GM12891 (cell line): Measurements from ENCODE around the gene IFNL2.
A peak's percentile ranks its signal among the peaks of the same experiment; 100 is the strongest.
"Not testable (repeated sequence)": the region's sequence is repeated elsewhere in the genome, so short reads cannot be mapped to it uniquely, and the experiment has no call there.

Experiments used
- DNase-seq: peaks from one replicate; pipeline ENCODE4 v3.0.0; 2011; ENCODE audit warnings: low spot score; ENCODE audit not compliant: insufficient read length
- FAIRE-seq: peaks from 2 replicates; lab custom pipeline; 2011; peaks lifted over from hg19 to GRCh38; lab: Jason Lieb, UNC
- PAX5 ChIP-seq: IDR thresholded peaks from 2 replicates; pipeline ENCODE4 v1.6.1; 2011; ENCODE audit warnings: low read length, moderate library complexity, mild to moderate bottlenecking; ENCODE audit not compliant: insufficient read depth, severe bottlenecking
- POLR2A ChIP-seq: IDR thresholded peaks from 2 replicates; pipeline ENCODE4 v1.6.1; 2011; ENCODE audit warnings: low read depth, low read length, control low read depth
- POLR2AphosphoS5 ChIP-seq: IDR thresholded peaks from 2 replicates; pipeline ENCODE4 v1.6.1; 2011; ENCODE audit warnings: low read depth, low read length, control low read depth
- POU2F2 ChIP-seq: IDR thresholded peaks from 2 replicates; pipeline ENCODE4 v1.6.1; 2011; ENCODE audit warnings: low read depth, mild to moderate bottlenecking, control low read depth, low read length, moderate library complexity
- SPI1 ChIP-seq: IDR thresholded peaks from 2 replicates; pipeline ENCODE4 v1.6.1; 2011; ENCODE audit warnings: low read depth, low read length, control low read depth
- TAF1 ChIP-seq: IDR thresholded peaks from 2 replicates; pipeline ENCODE4 v1.6.1; 2011; ENCODE audit warnings: low read depth, low read length, control low read depth

The IFNL2 gene

DNA sequence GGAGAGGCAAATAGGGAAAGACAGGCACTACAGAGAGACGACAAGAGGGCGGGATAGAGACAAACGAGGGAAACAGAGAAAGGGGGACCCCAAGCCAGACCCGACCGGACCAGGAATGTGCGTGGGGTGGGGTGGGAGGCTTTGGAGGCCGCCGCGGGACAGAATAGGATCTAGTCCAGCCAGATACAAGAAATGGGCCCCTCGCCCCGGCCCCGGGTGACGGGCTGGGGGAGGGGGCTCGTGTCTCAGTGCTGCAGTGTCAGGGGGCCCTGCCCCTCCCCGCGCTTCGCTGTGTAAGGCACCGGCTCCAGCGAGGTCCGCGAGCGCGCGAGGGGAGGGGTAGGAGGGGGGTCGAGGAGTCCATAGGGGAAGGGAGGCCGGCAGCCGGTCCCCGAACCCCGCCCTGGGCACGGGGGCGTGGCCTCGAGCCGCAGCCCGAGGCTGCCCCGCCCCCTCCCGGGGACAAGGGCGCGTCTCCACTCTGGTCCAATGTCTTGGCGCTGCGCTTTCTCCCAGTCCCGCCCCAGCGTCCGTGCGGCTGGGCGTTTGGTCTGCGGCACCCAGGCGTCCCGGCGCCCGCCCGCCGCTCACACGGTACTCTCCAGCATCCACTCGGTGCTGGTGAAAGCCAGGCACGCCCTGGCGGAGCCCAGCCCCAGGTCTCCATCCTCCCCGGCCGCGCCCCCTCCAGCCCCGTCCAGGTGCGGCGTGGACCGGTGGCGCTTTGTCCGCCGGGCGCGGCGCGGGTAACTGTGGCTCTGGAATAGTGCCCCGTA lies 39.0 kb downstream of the IFNL2 start:
- DNase-seq (no peak), FAIRE-seq (no peak)
- TF ChIP-seq SPI1 = no peak
- TF ChIP-seq TAF1 = no peak
- no peak for TF ChIP-seq POLR2AphosphoS5
- TF ChIP-seq POU2F2 = no peak
- TF ChIP-seq PAX5 = no peak
- no peak for TF ChIP-seq POLR2A

GRCh38 chr19:39307822-39308530 lies 39.8 kb downstream of the IFNL2 start:
- DNase-seq (no peak), FAIRE-seq (no peak)
- TF ChIP-seq POLR2A (no peak), PAX5 (no peak), SPI1 (no peak), TAF1 (no peak), POU2F2 (no peak), POLR2AphosphoS5 (no peak)

DNA sequence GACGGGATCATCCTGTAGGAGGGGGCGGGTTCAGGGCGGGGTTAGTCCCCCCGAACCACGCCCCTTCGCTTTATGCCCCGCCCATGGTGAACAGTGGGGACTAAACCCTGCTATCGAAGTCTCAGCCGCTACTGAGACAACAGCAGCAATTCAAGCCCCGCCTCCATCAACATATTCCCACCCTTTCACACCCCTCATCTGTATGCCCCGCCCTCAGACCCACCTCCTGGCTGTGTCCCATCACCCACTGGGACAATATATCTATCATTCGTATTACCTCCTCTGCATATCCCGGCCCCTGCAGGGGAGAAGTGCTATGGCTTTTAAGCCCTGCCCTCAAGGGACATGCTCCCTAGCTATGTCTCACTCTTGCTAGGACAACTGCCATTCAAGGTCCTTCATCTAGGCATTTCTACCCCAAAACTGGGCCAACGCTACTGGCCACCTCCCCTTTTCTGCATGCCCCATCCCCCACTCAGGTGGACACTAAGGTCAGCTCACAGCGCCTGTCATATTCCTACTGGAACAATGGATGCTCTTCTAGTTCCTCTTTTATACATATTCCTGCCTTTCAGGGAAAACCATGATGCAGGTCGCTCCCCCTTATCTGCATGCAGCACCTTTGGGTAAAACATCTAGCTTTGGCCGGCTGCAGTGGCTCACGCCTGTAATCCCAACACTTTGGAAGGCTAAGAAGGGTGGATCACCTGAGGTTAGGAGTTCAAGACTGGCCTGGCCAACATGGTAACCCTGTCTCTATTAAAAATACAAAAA lies 40.5 kb downstream of the IFNL2 start:
- FAIRE-seq = no peak
- no peak for TF ChIP-seq PAX5
- no peak for TF ChIP-seq TAF1
- no peak for TF ChIP-seq POLR2AphosphoS5
- no peak for TF ChIP-seq POU2F2
- no peak for TF ChIP-seq POLR2A
- no peak for TF ChIP-seq SPI1

GRCh38 chr19:39309305-39309670 lies 41.1 kb downstream of the IFNL2 start:
- DNase-seq, FAIRE-seq: not testable (repeated sequence)

More for the DNA sequence above, 40.5 kb downstream of the IFNL2 start:
- DNase-seq = no peak

GRCh38 chr19:39310558-39311311 lies 42.5 kb downstream of the IFNL2 start:
- FAIRE-seq (no peak), DNase-seq (no peak)
- TF ChIP-seq PAX5 = no peak

- FAIRE-seq = no peak
- TF ChIP-seq PAX5 = no peak
- no peak for TF ChIP-seq SPI1
- no peak for TF ChIP-seq TAF1
- TF ChIP-seq POLR2AphosphoS5 = no peak
- no peak for TF ChIP-seq POLR2A
- no peak for TF ChIP-seq POU2F2
These were observed 46.0 kb downstream of the IFNL2 start for GRCh38 chr19:39314016-39314728.

DNA sequence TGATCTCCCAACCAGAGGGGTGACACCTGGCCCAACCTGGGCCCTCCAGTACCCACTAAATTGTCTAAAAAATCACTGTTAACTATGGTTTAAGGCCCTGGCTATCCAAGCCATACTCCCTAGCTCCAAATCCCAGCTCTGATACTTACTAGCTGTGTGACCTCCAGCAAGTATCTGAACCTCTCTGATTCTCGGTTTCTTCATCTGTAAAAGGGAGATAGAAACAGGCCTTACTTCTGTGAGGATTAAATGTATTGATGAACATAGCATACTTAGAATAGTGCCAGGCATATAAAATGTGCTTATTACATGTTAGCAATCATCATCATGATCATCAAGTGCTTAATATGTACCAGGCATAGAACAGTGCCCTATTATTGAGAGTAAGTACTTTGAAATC lies 47.7 kb downstream of the IFNL2 start:
- FAIRE-seq = no peak
- TF ChIP-seq TAF1 (no peak), POLR2A (no peak), SPI1 (no peak), POU2F2 (no peak), PAX5 (no peak), POLR2AphosphoS5 (no peak)
- no peak for DNase-seq

More at GRCh38 chr19:39314016-39314728, 46.0 kb downstream of the IFNL2 start:
- DNase-seq = no peak

DNA sequence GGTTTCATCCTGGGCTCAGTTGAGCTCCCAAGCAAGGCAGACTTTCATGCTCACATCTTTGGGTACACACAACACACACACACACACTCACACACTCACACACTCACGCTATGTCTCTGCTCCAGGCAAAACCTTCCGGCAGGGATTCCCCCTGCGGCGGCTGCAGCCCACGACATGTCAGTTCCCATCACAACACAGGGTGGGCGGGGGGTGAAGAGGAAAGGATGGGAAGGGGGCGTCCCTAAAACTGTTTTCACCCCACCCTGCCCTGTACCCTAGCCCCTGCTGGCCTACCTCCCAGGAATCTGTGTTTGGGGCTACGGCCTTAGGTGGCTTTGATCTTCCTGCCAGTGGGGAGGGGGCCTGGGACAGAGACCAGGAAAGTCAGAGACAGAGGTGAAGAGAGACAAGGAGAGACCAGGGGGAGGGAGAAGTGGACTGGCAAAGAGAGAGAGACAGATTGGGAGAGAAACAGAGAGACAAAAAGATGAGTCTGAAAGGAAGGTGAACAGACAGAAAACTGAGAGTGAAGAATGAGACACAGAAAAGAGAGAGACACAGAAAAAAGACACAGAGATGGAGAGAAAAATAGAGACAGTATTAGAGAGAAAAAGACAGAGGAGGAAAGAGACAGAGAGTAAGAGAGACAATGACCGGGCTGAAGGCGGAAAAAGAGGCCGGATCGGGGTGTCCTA lies 48.6 kb downstream of the IFNL2 start:
- TF ChIP-seq POU2F2 (no peak), POLR2AphosphoS5 (no peak), SPI1 (no peak), PAX5 (no peak), POLR2A (no peak), TAF1 (no peak)
- DNase-seq (no peak), FAIRE-seq (peak; percentile 50)
